H1 (cell line): ENCODE measurements around the gene TTC28. TPM values are rescaled to one million over a fixed set of nuclear protein-coding genes. Genes with fewer than 3 reads are reported as not detected.
A peak's percentile ranks its signal among the peaks of the same experiment; 100 is the strongest.

Experiments used
- ATF3 ChIP-seq: IDR thresholded peaks from 2 replicates; pipeline ENCODE4 v1.6.1; 2011; ENCODE audit warnings: low read depth, mild to moderate bottlenecking, low read length; ENCODE audit not compliant: insufficient read depth
- BCL11A ChIP-seq, 2 experiments: IDR thresholded peaks; one replicate each; pipeline ENCODE4 v1.6.1; 2011; ENCODE audit warnings: low read depth in 2 of 2, low read length in 2 of 2, mild to moderate bottlenecking in 2 of 2
- CHD1 ChIP-seq: IDR thresholded peaks from 2 replicates; pipeline ENCODE4 v1.6.1; 2012; ENCODE audit warnings: low read depth, low read length, improper control_type of control experiment
- E2F6 ChIP-seq: IDR thresholded peaks from 2 replicates; pipeline ENCODE4 v1.6.1; 2012; ENCODE audit warnings: inconsistent platforms
- RBBP5 ChIP-seq: IDR thresholded peaks from 2 replicates; pipeline ENCODE4 v1.7.1; 2012; ENCODE audit warnings: low read depth, mild to moderate bottlenecking, inconsistent platforms, low read length, moderate library complexity, borderline replicate concordance
- SP4 ChIP-seq: IDR thresholded peaks from 2 replicates; pipeline ENCODE4 v1.6.1; 2012; ENCODE audit warnings: low read length, inconsistent platforms
- polyA plus RNA-seq, 7 experiments: library from polyadenylated mRNA; depleted of rRNA in 3 of 7; stranded (reverse) in 5 of 7; unstranded in 2 of 7; fragments of >200 nt in 5 of 7; fragments of 200-250 nt in 2 of 7; gene quantifications; 1 replicate in 5 of 7; 2 replicates in 1 of 7; 4 replicates in 1 of 7; pipeline versions ENCODE4 v1.2.1 to v1.2.3, GENCODE V29; 2011 to 2013; ENCODE audit warnings: missing spikeins in 2 of 7, mixed read lengths in 2 of 7
- total RNA-seq: library from RNA; stranded (reverse); fragmentation: NEBNext Ultra II Directional; extraction: Animal tissue kit (Norgen Biotek cat#: 25700); gene quantifications from 2 replicates; pipeline ENCODE4 v1.2.1, GENCODE V29; 2021

TTC28 gene
- total and polyA plus RNA-seq, 2 of the 8 experiments (the other 6 are each of a cell fraction or from before 2014, with no cell fraction given): 2.6 to 12.6 TPM

- TF ChIP-seq E2F6 (no peak), CHD1 (no peak), ATF3 (peak; percentile 46; the same call in 1 of the 2 replicates), RBBP5 (no peak), SP4 (no peak), BCL11A (IDR thresholded peaks at IDR 0.05; ENCODE audit: low read depth in 2 of 2, low read length in 2 of 2) (no peak)
Observed at GRCh38 chr22:28629420-28630176, 50.0 kb downstream of the TTC28 start (continued).
